Keratinocyte (primary cell): Measurements from ENCODE around the gene CHCHD6. TPM values are rescaled to one million over a fixed set of nuclear protein-coding genes. Genes with fewer than 3 reads are reported as not detected.

ENCODE experiments used
- DNase-seq: peaks from one replicate; pipeline ENCODE4 v3.0.0-alpha.2; 2011; ENCODE audit warnings: low read depth, missing footprints, low spot score
- FAIRE-seq: peaks from 2 replicates; lab custom pipeline; 2011; peaks lifted over from hg19 to GRCh38; lab: Jason Lieb, UNC
- H2AFZ ChIP-seq: 2 replicates; pipeline ENCODE4 v1.6.0; 2012; ENCODE audit warnings: low read length, control low read depth, inconsistent platforms; ENCODE audit not compliant: control insufficient read depth
- H3K27ac ChIP-seq: 2 replicates; pipeline ENCODE4 v1.5.1; 2011; ENCODE audit warnings: low read length; ENCODE audit not compliant: control insufficient read depth, insufficient read depth
- H3K27me3 ChIP-seq: 3 replicates; pipeline ENCODE4 v1.6.0; 2011; ENCODE audit warnings: low read length; ENCODE audit not compliant: control insufficient read depth, insufficient read depth; ENCODE audit errors: extremely low read depth
- H3K36me3 ChIP-seq, 2 experiments: 2 replicates in 1 of 2; 3 replicates in 1 of 2; pipeline ENCODE4 v1.5.1; 2011; ENCODE audit warnings: low read length in 2 of 2, mild to moderate bottlenecking in 1 of 2; ENCODE audit not compliant: control insufficient read depth in 2 of 2, insufficient read depth in 2 of 2; ENCODE audit errors: extremely low read depth in 1 of 2
- H3K4me1 ChIP-seq: 3 replicates; pipeline ENCODE4 v1.5.1; 2011; ENCODE audit warnings: low read length; ENCODE audit not compliant: control insufficient read depth, insufficient read depth; ENCODE audit errors: extremely low read depth
- H3K4me2 ChIP-seq: 3 replicates; pipeline ENCODE4 v1.6.0; 2011; ENCODE audit warnings: low read depth, low read length; ENCODE audit not compliant: control insufficient read depth, insufficient read depth; ENCODE audit errors: extremely low read depth
- H3K4me3 ChIP-seq, 3 experiments: fragments of 200-600 bp in 1 of 3; sonication (generic) in 1 of 3; 2 replicates in 2 of 3; 3 replicates in 1 of 3; pipeline ENCODE4 v1.5.1; 2011 to 2016; ENCODE audit warnings: low read length in 3 of 3, mild to moderate bottlenecking in 3 of 3, control low read depth in 2 of 3, inconsistent platforms in 1 of 3, low read depth in 1 of 3, mixed read lengths in 1 of 3, mixed run types in 1 of 3, moderate library complexity in 1 of 3; ENCODE audit not compliant: control insufficient read depth in 2 of 3, insufficient read depth in 2 of 3; ENCODE audit errors: extremely low read depth in 1 of 3
- H3K79me2 ChIP-seq: 2 replicates; pipeline ENCODE4 v1.6.0; 2012; ENCODE audit warnings: low read length; ENCODE audit not compliant: control insufficient read depth, insufficient read depth
- H3K9ac ChIP-seq: 3 replicates; pipeline ENCODE4 v1.6.0; 2011; ENCODE audit warnings: low read length; ENCODE audit not compliant: control insufficient read depth, insufficient read depth; ENCODE audit errors: extremely low read depth
- H3K9me1 ChIP-seq: 3 replicates; pipeline ENCODE4 v1.6.0; 2011; ENCODE audit warnings: low read length; ENCODE audit not compliant: control insufficient read depth, insufficient read depth; ENCODE audit errors: extremely low read depth
- H3K9me3 ChIP-seq: 2 replicates; pipeline ENCODE4 v1.5.1; 2012; ENCODE audit warnings: low read depth, low read length; ENCODE audit not compliant: control insufficient read depth
- H4K20me1 ChIP-seq: 3 replicates; pipeline ENCODE4 v1.6.0; 2011; ENCODE audit warnings: low read length; ENCODE audit not compliant: control insufficient read depth, insufficient read depth; ENCODE audit errors: extremely low read depth
- EZH2 ChIP-seq: IDR thresholded peaks from one replicate; pipeline ENCODE4 v1.6.1; 2012; ENCODE audit warnings: inconsistent platforms, mild to moderate bottlenecking, low read length, moderate library complexity
- dilution Hi-C: fragments of 300-500 bp; cut with MboI; formaldehyde crosslinking; loops from one replicate; pipeline ENCODE4 v1.7.0; 2020; ENCODE audit warnings: low sequenced_read_pairs; ENCODE audit not compliant: extremely low pct_ligation_motif_present
- polyA plus RNA-seq, 5 experiments: library from polyadenylated mRNA; depleted of rRNA in 3 of 5; stranded (reverse) in 3 of 5; stranded (forward) in 1 of 5; unstranded in 1 of 5; fragments of >200 nt; gene quantifications; 1 replicate in 1 of 5; 2 replicates in 3 of 5; 3 replicates in 1 of 5; pipeline versions ENCODE4 v1.2.1 to v1.2.3, GENCODE V29; 2011 to 2012; ENCODE audit warnings: missing spikeins in 2 of 5, low read depth in 1 of 5, low replicate concordance in 1 of 5
- TF ChIP-seq, protein P1 (sequence below), 3 experiments: IDR thresholded peaks in 1 of 3; conservative IDR thresholded peaks in 1 of 3; optimal IDR thresholded peaks in 1 of 3; 2 replicates in 2 of 3; 3 replicates in 1 of 3; pipeline versions ENCODE3 to v1.5.1; 2011; ENCODE audit warnings: low read length in 3 of 3, mild to moderate bottlenecking in 3 of 3, moderate library complexity in 2 of 3, control low read depth in 1 of 3, inconsistent platforms in 1 of 3; ENCODE audit not compliant: insufficient read depth in 2 of 3; ENCODE audit errors: extremely low read depth in 1 of 3

Gene CHCHD6
- polyA plus RNA-seq, 1 donor (not counting 4 experiments of a cell fraction or from before 2014, with no cell fraction given) = 21.7 TPM

DNA sequence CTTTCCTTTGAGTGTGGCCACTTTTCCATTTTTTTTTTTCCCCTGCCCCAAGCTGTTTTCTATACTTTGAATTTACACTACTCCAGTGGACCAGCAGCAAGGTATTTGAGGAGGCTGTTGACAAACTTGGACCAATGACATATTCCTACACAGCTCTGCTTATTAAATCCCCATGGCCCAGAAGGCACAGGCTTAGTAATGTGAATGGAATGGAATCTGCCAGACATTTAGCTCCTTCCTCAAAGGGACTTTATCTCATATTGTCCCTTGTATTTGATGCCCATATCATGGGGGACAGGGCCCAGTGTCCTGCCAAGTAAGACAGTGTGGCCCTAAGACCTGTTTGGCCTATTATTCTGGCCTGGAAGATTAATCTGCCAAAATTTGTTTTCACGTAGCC, 107.5 kb downstream of the CHCHD6 start:
- dilution Hi-C loops = no loop called here
- no peaks in the 10 kb centered on the region for H3K36me3 ChIP-seq
- DNase-seq (no peak), FAIRE-seq (no peak)
- H3K9me3 ChIP-seq = no peaks in the 10 kb centered on the region
- H4K20me1 ChIP-seq = no peaks in the 10 kb centered on the region
- H3K4me2 ChIP-seq = no peak overlapping the region
- H3K79me2 ChIP-seq = no peaks in the 10 kb centered on the region
- no peak overlapping the region for H2AFZ ChIP-seq
- H3K27me3 ChIP-seq = no peaks in the 10 kb centered on the region
- H3K4me3 ChIP-seq = no peak overlapping the region
- no peak overlapping the region for H3K9ac ChIP-seq
- no peaks in the 10 kb centered on the region for H3K9me1 ChIP-seq
- TF ChIP-seq, protein P1, sequence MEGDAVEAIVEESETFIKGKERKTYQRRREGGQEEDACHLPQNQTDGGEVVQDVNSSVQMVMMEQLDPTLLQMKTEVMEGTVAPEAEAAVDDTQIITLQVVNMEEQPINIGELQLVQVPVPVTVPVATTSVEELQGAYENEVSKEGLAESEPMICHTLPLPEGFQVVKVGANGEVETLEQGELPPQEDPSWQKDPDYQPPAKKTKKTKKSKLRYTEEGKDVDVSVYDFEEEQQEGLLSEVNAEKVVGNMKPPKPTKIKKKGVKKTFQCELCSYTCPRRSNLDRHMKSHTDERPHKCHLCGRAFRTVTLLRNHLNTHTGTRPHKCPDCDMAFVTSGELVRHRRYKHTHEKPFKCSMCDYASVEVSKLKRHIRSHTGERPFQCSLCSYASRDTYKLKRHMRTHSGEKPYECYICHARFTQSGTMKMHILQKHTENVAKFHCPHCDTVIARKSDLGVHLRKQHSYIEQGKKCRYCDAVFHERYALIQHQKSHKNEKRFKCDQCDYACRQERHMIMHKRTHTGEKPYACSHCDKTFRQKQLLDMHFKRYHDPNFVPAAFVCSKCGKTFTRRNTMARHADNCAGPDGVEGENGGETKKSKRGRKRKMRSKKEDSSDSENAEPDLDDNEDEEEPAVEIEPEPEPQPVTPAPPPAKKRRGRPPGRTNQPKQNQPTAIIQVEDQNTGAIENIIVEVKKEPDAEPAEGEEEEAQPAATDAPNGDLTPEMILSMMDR (optimal IDR thresholded peaks at IDR 0.05 in 1 of 3, IDR thresholded peaks at IDR 0.05 in 1 of 3, conservative IDR thresholded peaks at IDR 0.05 in 1 of 3; ENCODE audit: extremely low read depth in 1 of 3, insufficient read depth in 2 of 3, low read length in 3 of 3) = no peak
- no peaks in the 10 kb centered on the region for H3K4me1 ChIP-seq
- H3K27ac ChIP-seq = no peak overlapping the region

- DNase-seq (no peak), FAIRE-seq (no peak)
- Histone ChIP-seq H3K9me3 (no peaks in the 10 kb centered on the region), H3K4me3 (no peak overlapping the region), H3K27ac (no peak overlapping the region), H2AFZ (no peak overlapping the region), H3K9me1 (no peaks in the 10 kb centered on the region), H3K4me2 (no peak overlapping the region), H3K79me2 (no peaks in the 10 kb centered on the region), H3K9ac (no peak overlapping the region), H3K36me3 (no peaks in the 10 kb centered on the region), H3K4me1 (no peaks in the 10 kb centered on the region), H3K27me3 (no peaks in the 10 kb centered on the region), H4K20me1 (no peaks in the 10 kb centered on the region)
- no peak for TF ChIP-seq EZH2
- TF ChIP-seq, protein P1 (optimal IDR thresholded peaks at IDR 0.05 in 1 of 3, IDR thresholded peaks at IDR 0.05 in 1 of 3, conservative IDR thresholded peaks at IDR 0.05 in 1 of 3; ENCODE audit: extremely low read depth in 1 of 3, insufficient read depth in 2 of 3, low read length in 3 of 3) = no peak
- dilution Hi-C loops = no loop called here
Measured at GRCh38 chr3:126816298-126816697, 112.3 kb downstream of the CHCHD6 start.
